H1 (cell line): ENCODE results near the gene MYOM1. TPM values are rescaled to one million over a fixed set of nuclear protein-coding genes. Genes with fewer than 3 reads are reported as not detected.
"Not testable (repeated sequence)": the region's sequence is repeated elsewhere in the genome, so short reads cannot be mapped to it uniquely, and the experiment has no call there.

Experiments used
- CTCF ChIA-PET: fragments of 300-600 bp; sonication (Branson Sonifier 250); formaldehyde crosslinking; loops from one replicate; lab custom pipeline; 2021; ENCODE audit not compliant: partially characterized antibody; lab: Charles Lee
- POLR2A ChIA-PET: fragments of 300-600 bp; sonication (Branson Sonifier 250); formaldehyde crosslinking; loops from one replicate; lab custom pipeline; 2021; ENCODE audit warnings: inconsistent platforms; ENCODE audit not compliant: partially characterized antibody; lab: Charles Lee
- DNase-seq, 2 experiments: peaks; one replicate each; pipeline versions ENCODE4 v3.0.0 to v3.0.0-alpha.2; 2010 to 2022; ENCODE audit warnings: low spot score in 2 of 2, low read depth in 1 of 2, mixed read lengths in 1 of 2
- FAIRE-seq: peaks from 2 replicates; lab custom pipeline; 2011; peaks lifted over from hg19 to GRCh38; lab: Jason Lieb, UNC
- H2AFZ ChIP-seq: 2 replicates; pipeline ENCODE4 v1.8.1; 2012; ENCODE audit warnings: low read length, inconsistent platforms
- H2AK5ac ChIP-seq: 2 replicates; pipeline ENCODE4 v1.6.1; 2013; ENCODE audit warnings: low read depth, low read length
- H2BK120ac ChIP-seq: replicated peaks from 2 replicates; pipeline ENCODE3; 2013; ENCODE audit warnings: low read depth, low read length, inconsistent platforms
- H2BK12ac ChIP-seq: 2 replicates; pipeline ENCODE4 v1.6.1; 2013; ENCODE audit warnings: low read depth, low read length
- H2BK15ac ChIP-seq: 2 replicates; pipeline ENCODE4 v1.6.1; 2013; ENCODE audit warnings: low read length
- H2BK20ac ChIP-seq: 2 replicates; pipeline ENCODE4 v1.6.1; 2013; ENCODE audit warnings: low read length
- H2BK5ac ChIP-seq: 2 replicates; pipeline ENCODE4 v1.6.1; 2013; ENCODE audit warnings: low read depth, low read length
- H3K14ac ChIP-seq: 2 replicates; pipeline ENCODE4 v1.6.1; 2013; ENCODE audit warnings: inconsistent platforms; ENCODE audit not compliant: insufficient read length
- H3K18ac ChIP-seq: 2 replicates; pipeline ENCODE4 v1.6.1; 2013; ENCODE audit warnings: low read length; ENCODE audit errors: extremely low read depth
- H3K23ac ChIP-seq: 2 replicates; pipeline ENCODE4 v1.6.1; 2013; ENCODE audit warnings: inconsistent platforms; ENCODE audit not compliant: insufficient read length
- H3K23me2 ChIP-seq: 2 replicates; pipeline ENCODE4 v1.6.1; 2013; ENCODE audit warnings: low read depth, low read length
- H3K27ac ChIP-seq: 2 replicates; pipeline ENCODE4 v1.6.1; 2011; ENCODE audit warnings: low read depth, low read length, inconsistent platforms
- H3K27me3 ChIP-seq, 4 experiments: replicated peaks in 1 of 4; 1 replicate in 1 of 4; 2 replicates in 3 of 4; pipeline versions ENCODE4 v1.6.1 to v1.8.1; 2011 to 2013; ENCODE audit warnings: low read length in 3 of 4, mild to moderate bottlenecking in 3 of 4, inconsistent platforms in 2 of 4, mixed read lengths in 2 of 4, moderate library complexity in 1 of 4; ENCODE audit not compliant: control insufficient read depth in 3 of 4, insufficient read depth in 3 of 4; ENCODE audit errors: extremely low read depth in 1 of 4
- H3K36me3 ChIP-seq, 4 experiments: 2 replicates each; pipeline versions ENCODE4 v1.6.1 to v1.8.1; 2011 to 2013; ENCODE audit warnings: mild to moderate bottlenecking in 4 of 4, low read length in 3 of 4, moderate library complexity in 2 of 4, control low read depth in 1 of 4, inconsistent platforms in 1 of 4; ENCODE audit not compliant: insufficient read depth in 4 of 4, control insufficient read depth in 2 of 4
- H3K4ac ChIP-seq: replicated peaks from 2 replicates; pipeline ENCODE3; 2013; ENCODE audit warnings: low read length, low read depth, mixed read lengths, inconsistent platforms; ENCODE audit not compliant: insufficient read length
- H3K4me1 ChIP-seq, 4 experiments: replicated peaks in 1 of 4; 1 replicate in 1 of 4; 2 replicates in 3 of 4; pipeline versions ENCODE4 v1.6.1 to v1.8.1; 2011 to 2013; ENCODE audit warnings: low read length in 3 of 4, inconsistent platforms in 2 of 4, mixed read lengths in 1 of 4; ENCODE audit not compliant: insufficient read depth in 4 of 4, control insufficient read depth in 3 of 4
- H3K4me2 ChIP-seq, 2 experiments: 2 replicates each; pipeline versions ENCODE4 v1.6.1 to v1.8.1; 2011 to 2013; ENCODE audit warnings: low read depth in 2 of 2, low read length in 2 of 2, control low read depth in 1 of 2, inconsistent platforms in 1 of 2, mild to moderate bottlenecking in 1 of 2; ENCODE audit not compliant: insufficient read depth in 1 of 2
- H3K4me3 ChIP-seq, 4 experiments: fragments of 200-600, 300-600 bp in 1 of 4; sonication (generic), shearing (Covaris generic), sonication (Bioruptor Twin) in 1 of 4; 2 replicates each; pipeline versions ENCODE4 v1.5.1 to v1.8.1; 2011 to 2016; ENCODE audit warnings: low read length in 4 of 4, low read depth in 3 of 4, control low read depth in 2 of 4, inconsistent platforms in 2 of 4, mild to moderate bottlenecking in 2 of 4, mixed read lengths in 1 of 4, moderate library complexity in 1 of 4; ENCODE audit not compliant: insufficient read depth in 2 of 4; ENCODE audit errors: extremely low read depth in 1 of 4
- H3K56ac ChIP-seq: replicated peaks from 2 replicates; pipeline ENCODE3; 2013; ENCODE audit warnings: low read depth, mild to moderate bottlenecking, mixed read lengths, low read length, inconsistent platforms; ENCODE audit not compliant: insufficient read length
- H3K79me1 ChIP-seq: 2 replicates; pipeline ENCODE4 v1.6.1; 2013; ENCODE audit warnings: low read depth, low read length, control low read depth
- H3K79me2 ChIP-seq, 2 experiments: 2 replicates each; pipeline versions ENCODE4 v1.6.1 to v1.8.1; 2012 to 2013; ENCODE audit warnings: low read length in 2 of 2, mild to moderate bottlenecking in 2 of 2, inconsistent platforms in 1 of 2; ENCODE audit not compliant: insufficient read depth in 2 of 2, control insufficient read depth in 1 of 2
- H3K9ac ChIP-seq, 4 experiments: replicated peaks in 1 of 4; 1 replicate in 1 of 4; 2 replicates in 3 of 4; pipeline versions ENCODE4 v1.6.1 to v1.8.1; 2011 to 2013; ENCODE audit warnings: low read depth in 3 of 4, low read length in 3 of 4, control low read depth in 2 of 4, mild to moderate bottlenecking in 2 of 4, moderate library complexity in 2 of 4, inconsistent platforms in 1 of 4; ENCODE audit errors: extremely low read depth in 1 of 4
- H3K9me3 ChIP-seq, 2 experiments: 2 replicates each; pipeline versions ENCODE4 v1.6.1 to v1.8.1; 2012 to 2013; ENCODE audit warnings: mild to moderate bottlenecking in 2 of 2, moderate library complexity in 2 of 2, control low read depth in 1 of 2, inconsistent platforms in 1 of 2, low read depth in 1 of 2, low read length in 1 of 2, mixed read lengths in 1 of 2; ENCODE audit not compliant: insufficient read depth in 2 of 2
- H4K20me1 ChIP-seq, 2 experiments: replicated peaks in 1 of 2; 2 replicates each; pipeline versions ENCODE3 to v1.8.1; 2011 to 2013; ENCODE audit warnings: inconsistent platforms in 2 of 2, low read length in 2 of 2, mild to moderate bottlenecking in 1 of 2; ENCODE audit not compliant: insufficient read depth in 2 of 2, control insufficient read depth in 1 of 2
- H4K5ac ChIP-seq: 2 replicates; pipeline ENCODE4 v1.6.1; 2013; ENCODE audit warnings: low read length, low read depth, mixed read lengths, inconsistent platforms; ENCODE audit not compliant: insufficient read length
- H4K8ac ChIP-seq: 2 replicates; pipeline ENCODE4 v1.8.0; 2013; ENCODE audit warnings: mild to moderate bottlenecking, moderate library complexity, low read length, inconsistent platforms; ENCODE audit not compliant: insufficient read depth; ENCODE audit errors: extremely low read depth
- H4K91ac ChIP-seq: replicated peaks from 2 replicates; pipeline ENCODE3; 2013; ENCODE audit warnings: low read length, mixed read lengths, inconsistent platforms; ENCODE audit not compliant: insufficient read length
- WGBS, 2 experiments: shearing (Covaris generic) in 1 of 2; methylation state at CpG; one replicate each; pipeline versions ENCODE4 v1.1.6 to v1.1.7; 2013 to 2015; ENCODE audit warnings: low lambda C conversion rate in 2 of 2, mixed read lengths in 2 of 2, inconsistent platforms in 1 of 2, low coverage in 1 of 2, missing lambda C conversion rate in 1 of 2; ENCODE audit not compliant: insufficient replicate concordance in 2 of 2, insufficient coverage in 1 of 2, insufficient read length in 1 of 2; ENCODE audit errors: extremely low coverage in 1 of 2, missing lambda C conversion rate in 1 of 2; 5-methylcytosine and 5-hydroxymethylcytosine counted together
- polyA plus RNA-seq, 7 experiments: library from polyadenylated mRNA; depleted of rRNA in 3 of 7; stranded (reverse) in 5 of 7; unstranded in 2 of 7; fragments of >200 nt in 5 of 7; fragments of 200-250 nt in 2 of 7; gene quantifications; 1 replicate in 5 of 7; 2 replicates in 1 of 7; 4 replicates in 1 of 7; pipeline versions ENCODE4 v1.2.1 to v1.2.3, GENCODE V29; 2011 to 2013; ENCODE audit warnings: missing spikeins in 2 of 7, mixed read lengths in 2 of 7
- small RNA-seq: library from polyadenylated mRNA; stranded (forward); fragments of <200 nt; extraction: miRNeasy Mini kit (QIAGEN cat#:217004); gene quantifications from one replicate; pipeline ENCODE3, GENCODE V24; 2013; ENCODE audit not compliant: insufficient read depth
- total RNA-seq: library from RNA; stranded (reverse); fragmentation: NEBNext Ultra II Directional; extraction: Animal tissue kit (Norgen Biotek cat#: 25700); gene quantifications from 2 replicates; pipeline ENCODE4 v1.2.1, GENCODE V29; 2021

Gene MYOM1
- total and polyA plus RNA-seq, 2 of the 8 experiments (the other 6 are each of a cell fraction or from before 2014, with no cell fraction given), result 0.06 to 0.32 TPM

DNA sequence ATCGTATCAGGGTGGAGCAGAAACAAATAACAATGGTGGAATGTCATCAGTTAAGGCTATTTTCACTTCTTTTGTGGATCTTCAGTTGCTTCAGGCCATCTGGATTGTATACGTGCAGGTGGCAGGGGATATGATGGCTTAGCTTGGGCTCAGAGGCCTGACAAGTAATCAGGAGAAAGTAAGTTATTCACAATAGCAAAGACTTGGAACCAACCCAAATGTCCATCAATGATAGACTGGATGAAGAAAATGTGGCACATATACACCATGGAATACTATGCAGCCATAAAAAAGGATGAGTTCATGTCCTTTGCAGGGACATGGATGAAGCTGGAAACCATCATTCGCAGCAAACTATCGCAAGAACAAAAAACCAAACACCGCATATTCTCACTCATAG lies 196.2 kb downstream of the MYOM1 start:
- not testable (repeated sequence) for DNase-seq, H3K56ac ChIP-seq
- 92% methylated on average over 4 of the region's 5 CpGs; no CpG with 5 or more reads in 1 of the 2 experiments for WGBS, 2 experiments

More for the DNA sequence above, 196.2 kb downstream of the MYOM1 start:
- not testable (repeated sequence) for H2BK120ac ChIP-seq, H4K8ac ChIP-seq, H3K23ac ChIP-seq, H2BK5ac ChIP-seq, H3K4me1 ChIP-seq, H3K36me3 ChIP-seq, H3K4me3 ChIP-seq, H4K91ac ChIP-seq, FAIRE-seq, H3K4me2 ChIP-seq, H3K9me3 ChIP-seq, H3K9ac ChIP-seq, H3K18ac ChIP-seq, H4K5ac ChIP-seq, H2AFZ ChIP-seq, H2BK15ac ChIP-seq, H3K27ac ChIP-seq, H2BK12ac ChIP-seq, H3K4ac ChIP-seq, H2AK5ac ChIP-seq, H3K79me1 ChIP-seq, H3K27me3 ChIP-seq, H2BK20ac ChIP-seq, H3K23me2 ChIP-seq, H3K14ac ChIP-seq, H4K20me1 ChIP-seq, H3K79me2 ChIP-seq
- ChIA-PET CTCF (interaction anchor here (0.7 kb wide), 1 partner anchor 623 kb away, joined by 3 read pairs; no protein-coding TSS in a partner anchor), POLR2A (interaction anchor here (0.7 kb wide), 1 partner anchor 123 kb away, joined by 4 read pairs; no protein-coding TSS in a partner anchor)

Small RNA genes within 50 kb of the gene (small RNA-seq; reads per million reads assigned to genes)
- gene RF00156, result not detected
- gene RNU7-25P, result not detected

Other genes with a start within 250 kb of the MYOM1 start
- 13.8 and 14.2 TPM in 2 replicates for gene LPIN2, start 206.8 kb downstream of the MYOM1 start, total RNA-seq
- 7.4 and 7.7 TPM in 2 replicates for gene LPIN2, start 206.8 kb downstream of the MYOM1 start, polyA plus RNA-seq (2011; rRNA removed)
- 238 and 247 TPM in 2 replicates for gene MYL12A, start 27.8 kb upstream of the MYOM1 start, total RNA-seq
- gene MYL12A, start 27.8 kb upstream of the MYOM1 start, polyA plus RNA-seq (2011; rRNA removed), result 88.4 and 188 TPM in 2 replicates
- 164 and 174 TPM in 2 replicates for gene MYL12B, start 42.2 kb upstream of the MYOM1 start, total RNA-seq
- 100 and 188 TPM in 2 replicates for gene MYL12B, start 42.2 kb upstream of the MYOM1 start, polyA plus RNA-seq (2011; rRNA removed)
- gene TGIF1, start 230.2 kb upstream of the MYOM1 start, total RNA-seq, result 259 and 262 TPM in 2 replicates
- 256 and 288 TPM in 2 replicates for gene TGIF1, start 230.2 kb upstream of the MYOM1 start, polyA plus RNA-seq (2011; rRNA removed)